Upper lobe of left lung (tissue), 6 donors: Measurements from ENCODE around the gene WNT3. TPM values are rescaled to one million over a fixed set of nuclear protein-coding genes. Genes with fewer than 3 reads are reported as not detected.
A peak's percentile ranks its signal among the peaks of the same experiment; 100 is the strongest.

Experiments used
- ATAC-seq, 2 donors: fragments of 200-7000 bp; cut with Tn5 transposase; one replicate each; pipeline ENCODE4 v1.9.1; 2022; ENCODE audit warnings: mild to moderate bottlenecking in 2 of 2, moderate library complexity in 2 of 2; ENCODE audit not compliant: low FRiP score in 2 of 2
- DNase-seq, 2 donors: peaks; one replicate each; pipeline ENCODE4 v3.0.0-alpha.2; 2019 to 2020
- H3K27ac ChIP-seq, 4 donors: fragments of 200-600 bp; sonication (generic); one replicate each; pipeline ENCODE4 v1.5.1; 2016 to 2019
- H3K27me3 ChIP-seq, 4 donors: fragments of 200-600 bp; sonication (generic); one replicate each; pipeline ENCODE4 v1.5.1; 2017 to 2019
- H3K36me3 ChIP-seq, 4 donors: fragments of 200-600 bp; sonication (generic); one replicate each; pipeline ENCODE4 v1.5.1; 2016 to 2019
- H3K4me1 ChIP-seq, 4 donors: fragments of 200-600 bp; sonication (generic); one replicate each; pipeline ENCODE4 v1.5.1; 2018 to 2019
- H3K4me3 ChIP-seq, 4 donors: fragments of 200-600 bp; sonication (generic); one replicate each; pipeline ENCODE4 v1.5.1; 2017 to 2019; ENCODE audit warnings: mild to moderate bottlenecking in 2 of 4, moderate library complexity in 1 of 4
- H3K9me3 ChIP-seq, 4 donors: fragments of 200-600 bp; sonication (generic); one replicate each; pipeline ENCODE4 v1.5.1; 2018 to 2019
- CTCF ChIP-seq, 6 experiments: fragments of 450-650 bp in 4 of 6; fragments of 200-600 bp in 2 of 6; sonication (generic) in 2 of 6; IDR thresholded peaks; one replicate each; pipeline ENCODE4 v1.5.1; 2016 to 2019; ENCODE audit warnings: antibody characterized with exemption in 6 of 6
- EP300 ChIP-seq, 4 donors: sonication (generic); formaldehyde crosslinking; IDR thresholded peaks; one replicate each; pipeline ENCODE4 v1.5.1; 2017; ENCODE audit warnings: antibody characterized with exemption in 4 of 4, control low read depth in 2 of 4
- POLR2A ChIP-seq, 4 donors: fragments of 450-650 bp; IDR thresholded peaks; one replicate each; pipeline ENCODE4 v1.5.1; 2016 to 2017; ENCODE audit warnings: antibody characterized with exemption in 4 of 4, mild to moderate bottlenecking in 2 of 4
- POLR2AphosphoS5 ChIP-seq, 2 donors: sonication (generic); formaldehyde crosslinking; IDR thresholded peaks; one replicate each; pipeline ENCODE4 v1.5.1; 2017; ENCODE audit warnings: antibody characterized with exemption in 2 of 2
- WGBS, 2 donors: methylation state at CpG; one replicate each; pipeline ENCODE4 v1.1.5; 2017 to 2018; 5-methylcytosine and 5-hydroxymethylcytosine counted together
- total RNA-seq, 6 donors: library from RNA; depleted of rRNA in 4 of 6; stranded (reverse); fragments of >200 nt in 4 of 6; gene quantifications; one replicate each; pipeline versions ENCODE4 v1.1.0 to v1.2.1, GENCODE V29; 2016 to 2021
- donor health status: DM: no; HTN: no; CAD: no; lungs with moderate emphysema.
- donor health status: DM: no; HTN: yes; CAD: no; lungs with severe emphysema.

The WNT3 gene
- total RNA-seq, 6 donors from 2014 or later: 1.1 to 4.6 (median 1.9) TPM

GRCh38 chr17:46780003-46780373, 38.5 kb downstream of the WNT3 start:
- no peak for ATAC-seq

GRCh38 chr17:46777943-46778915, 40.3 kb downstream of the WNT3 start:
- Histone ChIP-seq H3K9me3 (no peaks in the 10 kb centered on the region), H3K27ac (no peak overlapping the region), H3K4me3 (no peak overlapping the region), H3K4me1 (peaks cover 0 to 4% (median under 1%) of the 10 kb centered on the region in 4 donors), H3K27me3 (peaks cover 0 to 5% (median 0%) of the 10 kb centered on the region in 4 donors), H3K36me3 (no peaks in the 10 kb centered on the region)
- 68 to 76% methylated on average over 23 of the region's 23 CpGs for WGBS, 2 donors
- DNase-seq (no peak), ATAC-seq (no peak)
- TF ChIP-seq POLR2AphosphoS5 (IDR thresholded peaks at IDR 0.05) (no peak), EP300 (IDR thresholded peaks at IDR 0.05) (no peak), CTCF (IDR thresholded peaks at IDR 0.05) (no peak), POLR2A (IDR thresholded peaks at IDR 0.05) (no peak)

More at GRCh38 chr17:46780003-46780373, 38.5 kb downstream of the WNT3 start:
- H3K36me3 ChIP-seq: no peaks in the 10 kb centered on the region
- no peak overlapping the region for H3K27ac ChIP-seq
- no peak for DNase-seq
- no peaks in the 10 kb centered on the region for H3K4me1 ChIP-seq
- no peak for TF ChIP-seq POLR2AphosphoS5 (IDR thresholded peaks at IDR 0.05)
- WGBS, 2 donors: 93 to 100% methylated on average over 1 to 5 of the region's 5 CpGs
- no peaks in the 10 kb centered on the region for H3K9me3 ChIP-seq
- no peak overlapping the region for H3K4me3 ChIP-seq
- no peaks in the 10 kb centered on the region for H3K27me3 ChIP-seq

GRCh38 chr17:46776298-46777005, 42.0 kb downstream of the WNT3 start:
- Histone ChIP-seq H3K36me3 (no peaks in the 10 kb centered on the region), H3K4me3 (no peak overlapping the region), H3K27me3 (peaks cover 0 to 13% (median 1%) of the 10 kb centered on the region in 4 donors), H3K4me1 (peaks cover 7 to 19% (median 14%) of the 10 kb centered on the region in 4 donors), H3K27ac (no peak overlapping the region), H3K9me3 (no peaks in the 10 kb centered on the region)
- TF ChIP-seq EP300 (IDR thresholded peaks at IDR 0.05) (no peak), POLR2AphosphoS5 (IDR thresholded peaks at IDR 0.05) (no peak), POLR2A (IDR thresholded peaks at IDR 0.05) (no peak), CTCF (IDR thresholded peaks at IDR 0.05) (no peak)
- ATAC-seq (no peak), DNase-seq (no peak)
- 81 to 83% methylated on average over 10 to 12 of the region's 12 CpGs for WGBS, 2 donors

- ATAC-seq (no peak), DNase-seq (peak in 1 of 2 donors; percentile 7)
- TF ChIP-seq POLR2AphosphoS5 (IDR thresholded peaks at IDR 0.05) (no peak), EP300 (IDR thresholded peaks at IDR 0.05) (no peak), CTCF (IDR thresholded peaks at IDR 0.05) (no peak), POLR2A (IDR thresholded peaks at IDR 0.05) (no peak)
Observed at GRCh38 chr17:46774108-46774737, 44.3 kb downstream of the WNT3 start.

GRCh38 chr17:46773676-46774075, 44.8 kb downstream of the WNT3 start:
- 92% methylated on average over 11 of the region's 15 CpGs; no CpG with 5 or more reads in 1 of the 2 donors for WGBS, 2 donors
- ATAC-seq (no peak), DNase-seq (peak in 1 of 2 donors; percentile 18)
- TF ChIP-seq POLR2AphosphoS5 (IDR thresholded peaks at IDR 0.05): no peak
- TF ChIP-seq CTCF (IDR thresholded peaks at IDR 0.05): no peak
- no peak for TF ChIP-seq EP300 (IDR thresholded peaks at IDR 0.05)
- TF ChIP-seq POLR2A (IDR thresholded peaks at IDR 0.05): no peak
- H3K4me1 ChIP-seq: peaks cover 13 to 41% (median 29%) of the 10 kb centered on the region in 4 donors
- H3K36me3 ChIP-seq: no peaks in the 10 kb centered on the region
- no peaks in the 10 kb centered on the region for H3K9me3 ChIP-seq
- peaks cover 0 to 30% (median 7%) of the 10 kb centered on the region in 4 donors for H3K27me3 ChIP-seq
- H3K27ac ChIP-seq: no peak overlapping the region
- no peak overlapping the region for H3K4me3 ChIP-seq

More at GRCh38 chr17:46774108-46774737, 44.3 kb downstream of the WNT3 start:
- H3K27me3 ChIP-seq: peaks cover 0 to 30% (median 7%) of the 10 kb centered on the region in 4 donors
- no peak overlapping the region for H3K27ac ChIP-seq
- no peak overlapping the region for H3K4me3 ChIP-seq
- H3K36me3 ChIP-seq: no peaks in the 10 kb centered on the region
- peaks cover 13 to 40% (median 29%) of the 10 kb centered on the region in 4 donors for H3K4me1 ChIP-seq
- WGBS, 2 donors: 89 to 94% methylated on average over 8 to 10 of the region's 10 CpGs
- no peaks in the 10 kb centered on the region for H3K9me3 ChIP-seq
